H1 (cell line): Measurements from ENCODE around the gene VIM. TPM values are rescaled to one million over a fixed set of nuclear protein-coding genes. Genes with fewer than 3 reads are reported as not detected.

ENCODE experiments used
- CTCF ChIA-PET: fragments of 300-600 bp; sonication (Branson Sonifier 250); formaldehyde crosslinking; loops from one replicate; lab custom pipeline; 2021; ENCODE audit not compliant: partially characterized antibody; lab: Charles Lee
- POLR2A ChIA-PET: fragments of 300-600 bp; sonication (Branson Sonifier 250); formaldehyde crosslinking; loops from one replicate; lab custom pipeline; 2021; ENCODE audit warnings: inconsistent platforms; ENCODE audit not compliant: partially characterized antibody; lab: Charles Lee
- DNase-seq, 2 experiments: peaks; one replicate each; pipeline versions ENCODE4 v3.0.0 to v3.0.0-alpha.2; 2010 to 2022; ENCODE audit warnings: low spot score in 2 of 2, low read depth in 1 of 2, mixed read lengths in 1 of 2
- FAIRE-seq: peaks from 2 replicates; lab custom pipeline; 2011; peaks lifted over from hg19 to GRCh38; lab: Jason Lieb, UNC
- H2AFZ ChIP-seq: 2 replicates; pipeline ENCODE4 v1.8.1; 2012; ENCODE audit warnings: low read length, inconsistent platforms
- H2AK5ac ChIP-seq: 2 replicates; pipeline ENCODE4 v1.6.1; 2013; ENCODE audit warnings: low read depth, low read length
- H2BK120ac ChIP-seq: replicated peaks from 2 replicates; pipeline ENCODE3; 2013; ENCODE audit warnings: low read depth, low read length, inconsistent platforms
- H2BK12ac ChIP-seq: 2 replicates; pipeline ENCODE4 v1.6.1; 2013; ENCODE audit warnings: low read depth, low read length
- H2BK15ac ChIP-seq: 2 replicates; pipeline ENCODE4 v1.6.1; 2013; ENCODE audit warnings: low read length
- H2BK20ac ChIP-seq: 2 replicates; pipeline ENCODE4 v1.6.1; 2013; ENCODE audit warnings: low read length
- H2BK5ac ChIP-seq: 2 replicates; pipeline ENCODE4 v1.6.1; 2013; ENCODE audit warnings: low read depth, low read length
- H3K14ac ChIP-seq: 2 replicates; pipeline ENCODE4 v1.6.1; 2013; ENCODE audit warnings: inconsistent platforms; ENCODE audit not compliant: insufficient read length
- H3K18ac ChIP-seq: 2 replicates; pipeline ENCODE4 v1.6.1; 2013; ENCODE audit warnings: low read length; ENCODE audit errors: extremely low read depth
- H3K23ac ChIP-seq: 2 replicates; pipeline ENCODE4 v1.6.1; 2013; ENCODE audit warnings: inconsistent platforms; ENCODE audit not compliant: insufficient read length
- H3K23me2 ChIP-seq: 2 replicates; pipeline ENCODE4 v1.6.1; 2013; ENCODE audit warnings: low read depth, low read length
- H3K27ac ChIP-seq: 2 replicates; pipeline ENCODE4 v1.6.1; 2011; ENCODE audit warnings: low read depth, low read length, inconsistent platforms
- H3K27me3 ChIP-seq, 4 experiments: replicated peaks in 1 of 4; 1 replicate in 1 of 4; 2 replicates in 3 of 4; pipeline versions ENCODE4 v1.6.1 to v1.8.1; 2011 to 2013; ENCODE audit warnings: low read length in 3 of 4, mild to moderate bottlenecking in 3 of 4, inconsistent platforms in 2 of 4, mixed read lengths in 2 of 4, moderate library complexity in 1 of 4; ENCODE audit not compliant: control insufficient read depth in 3 of 4, insufficient read depth in 3 of 4; ENCODE audit errors: extremely low read depth in 1 of 4
- H3K36me3 ChIP-seq, 4 experiments: 2 replicates each; pipeline versions ENCODE4 v1.6.1 to v1.8.1; 2011 to 2013; ENCODE audit warnings: mild to moderate bottlenecking in 4 of 4, low read length in 3 of 4, moderate library complexity in 2 of 4, control low read depth in 1 of 4, inconsistent platforms in 1 of 4; ENCODE audit not compliant: insufficient read depth in 4 of 4, control insufficient read depth in 2 of 4
- H3K4ac ChIP-seq: replicated peaks from 2 replicates; pipeline ENCODE3; 2013; ENCODE audit warnings: low read length, low read depth, mixed read lengths, inconsistent platforms; ENCODE audit not compliant: insufficient read length
- H3K4me1 ChIP-seq, 4 experiments: replicated peaks in 1 of 4; 1 replicate in 1 of 4; 2 replicates in 3 of 4; pipeline versions ENCODE4 v1.6.1 to v1.8.1; 2011 to 2013; ENCODE audit warnings: low read length in 3 of 4, inconsistent platforms in 2 of 4, mixed read lengths in 1 of 4; ENCODE audit not compliant: insufficient read depth in 4 of 4, control insufficient read depth in 3 of 4
- H3K4me2 ChIP-seq, 2 experiments: 2 replicates each; pipeline versions ENCODE4 v1.6.1 to v1.8.1; 2011 to 2013; ENCODE audit warnings: low read depth in 2 of 2, low read length in 2 of 2, control low read depth in 1 of 2, inconsistent platforms in 1 of 2, mild to moderate bottlenecking in 1 of 2; ENCODE audit not compliant: insufficient read depth in 1 of 2
- H3K4me3 ChIP-seq, 4 experiments: fragments of 200-600, 300-600 bp in 1 of 4; sonication (generic), shearing (Covaris generic), sonication (Bioruptor Twin) in 1 of 4; 2 replicates each; pipeline versions ENCODE4 v1.5.1 to v1.8.1; 2011 to 2016; ENCODE audit warnings: low read length in 4 of 4, low read depth in 3 of 4, control low read depth in 2 of 4, inconsistent platforms in 2 of 4, mild to moderate bottlenecking in 2 of 4, mixed read lengths in 1 of 4, moderate library complexity in 1 of 4; ENCODE audit not compliant: insufficient read depth in 2 of 4; ENCODE audit errors: extremely low read depth in 1 of 4
- H3K56ac ChIP-seq: replicated peaks from 2 replicates; pipeline ENCODE3; 2013; ENCODE audit warnings: low read depth, mild to moderate bottlenecking, mixed read lengths, low read length, inconsistent platforms; ENCODE audit not compliant: insufficient read length
- H3K79me1 ChIP-seq: 2 replicates; pipeline ENCODE4 v1.6.1; 2013; ENCODE audit warnings: low read depth, low read length, control low read depth
- H3K79me2 ChIP-seq, 2 experiments: 2 replicates each; pipeline versions ENCODE4 v1.6.1 to v1.8.1; 2012 to 2013; ENCODE audit warnings: low read length in 2 of 2, mild to moderate bottlenecking in 2 of 2, inconsistent platforms in 1 of 2; ENCODE audit not compliant: insufficient read depth in 2 of 2, control insufficient read depth in 1 of 2
- H3K9ac ChIP-seq, 4 experiments: replicated peaks in 1 of 4; 1 replicate in 1 of 4; 2 replicates in 3 of 4; pipeline versions ENCODE4 v1.6.1 to v1.8.1; 2011 to 2013; ENCODE audit warnings: low read depth in 3 of 4, low read length in 3 of 4, control low read depth in 2 of 4, mild to moderate bottlenecking in 2 of 4, moderate library complexity in 2 of 4, inconsistent platforms in 1 of 4; ENCODE audit errors: extremely low read depth in 1 of 4
- H3K9me3 ChIP-seq, 2 experiments: 2 replicates each; pipeline versions ENCODE4 v1.6.1 to v1.8.1; 2012 to 2013; ENCODE audit warnings: mild to moderate bottlenecking in 2 of 2, moderate library complexity in 2 of 2, control low read depth in 1 of 2, inconsistent platforms in 1 of 2, low read depth in 1 of 2, low read length in 1 of 2, mixed read lengths in 1 of 2; ENCODE audit not compliant: insufficient read depth in 2 of 2
- H4K20me1 ChIP-seq, 2 experiments: replicated peaks in 1 of 2; 2 replicates each; pipeline versions ENCODE3 to v1.8.1; 2011 to 2013; ENCODE audit warnings: inconsistent platforms in 2 of 2, low read length in 2 of 2, mild to moderate bottlenecking in 1 of 2; ENCODE audit not compliant: insufficient read depth in 2 of 2, control insufficient read depth in 1 of 2
- H4K5ac ChIP-seq: 2 replicates; pipeline ENCODE4 v1.6.1; 2013; ENCODE audit warnings: low read length, low read depth, mixed read lengths, inconsistent platforms; ENCODE audit not compliant: insufficient read length
- H4K8ac ChIP-seq: 2 replicates; pipeline ENCODE4 v1.8.0; 2013; ENCODE audit warnings: mild to moderate bottlenecking, moderate library complexity, low read length, inconsistent platforms; ENCODE audit not compliant: insufficient read depth; ENCODE audit errors: extremely low read depth
- H4K91ac ChIP-seq: replicated peaks from 2 replicates; pipeline ENCODE3; 2013; ENCODE audit warnings: low read length, mixed read lengths, inconsistent platforms; ENCODE audit not compliant: insufficient read length
- CHD1 ChIP-seq: IDR thresholded peaks from 2 replicates; pipeline ENCODE4 v1.6.1; 2012; ENCODE audit warnings: low read depth, low read length, improper control_type of control experiment
- JUND ChIP-seq: IDR thresholded peaks from 2 replicates; pipeline ENCODE4 v1.6.1; 2011; ENCODE audit warnings: mild to moderate bottlenecking, improper control_type of control experiment, low read length
- SIRT6 ChIP-seq: IDR thresholded peaks from one replicate; pipeline ENCODE4 v1.7.1; 2012; ENCODE audit warnings: low read length, inconsistent platforms
- TAF1 ChIP-seq: IDR thresholded peaks from 2 replicates; pipeline ENCODE4 v1.6.1; 2011; ENCODE audit warnings: mild to moderate bottlenecking, low read depth, low read length
- WGBS, 2 experiments: shearing (Covaris generic) in 1 of 2; methylation state at CpG; one replicate each; pipeline versions ENCODE4 v1.1.6 to v1.1.7; 2013 to 2015; ENCODE audit warnings: low lambda C conversion rate in 2 of 2, mixed read lengths in 2 of 2, inconsistent platforms in 1 of 2, low coverage in 1 of 2, missing lambda C conversion rate in 1 of 2; ENCODE audit not compliant: insufficient replicate concordance in 2 of 2, insufficient coverage in 1 of 2, insufficient read length in 1 of 2; ENCODE audit errors: extremely low coverage in 1 of 2, missing lambda C conversion rate in 1 of 2; 5-methylcytosine and 5-hydroxymethylcytosine counted together
- polyA plus RNA-seq, 7 experiments: library from polyadenylated mRNA; depleted of rRNA in 3 of 7; stranded (reverse) in 5 of 7; unstranded in 2 of 7; fragments of >200 nt in 5 of 7; fragments of 200-250 nt in 2 of 7; gene quantifications; 1 replicate in 5 of 7; 2 replicates in 1 of 7; 4 replicates in 1 of 7; pipeline versions ENCODE4 v1.2.1 to v1.2.3, GENCODE V29; 2011 to 2013; ENCODE audit warnings: missing spikeins in 2 of 7, mixed read lengths in 2 of 7
- total RNA-seq: library from RNA; stranded (reverse); fragmentation: NEBNext Ultra II Directional; extraction: Animal tissue kit (Norgen Biotek cat#: 25700); gene quantifications from 2 replicates; pipeline ENCODE4 v1.2.1, GENCODE V29; 2021

The VIM gene
- total and polyA plus RNA-seq, 2 of the 8 experiments (the other 6 are each of a cell fraction or from before 2014, with no cell fraction given), result 347 to 372 TPM

GRCh38 chr10:17214971-17215781 is 12.9 kb upstream of the VIM start:
- CTCF ChIA-PET, result interaction anchor here (0.6 to 1.3 kb wide), 4 partner anchors 10 to 1626 kb away, joined by 3 to 4 read pairs (median 3); no protein-coding TSS in a partner anchor

More at GRCh38 chr10:17214971-17215781, 12.9 kb upstream of the VIM start:
- Histone ChIP-seq H2BK120ac (peak overlapping the region; percentile 93), H2AK5ac (no peak overlapping the region), H3K14ac (no peak overlapping the region), H3K4me2 (no peak overlapping the region), H3K27me3 (no peaks in the 10 kb centered on the region), H3K79me2 (no peaks in the 10 kb centered on the region), H3K4me1 (peaks cover 0 to 9% (median 7%) of the 10 kb centered on the region in 4 experiments; a peak in 4 of 7 replicates), H3K56ac (peak overlapping the region; percentile 37), H3K23ac (no peak overlapping the region), H3K23me2 (no peaks in the 10 kb centered on the region), H3K79me1 (no peaks in the 10 kb centered on the region), H4K8ac (no peak overlapping the region), H2BK20ac (peak overlapping the region; percentile 92; the same call in 1 of the 2 replicates), H3K18ac (no peak overlapping the region), H2BK5ac (peak overlapping the region; percentile 81; the same call in 1 of the 2 replicates), H4K5ac (peak overlapping the region; percentile 18), H3K9me3 (no peaks in the 10 kb centered on the region), H2BK15ac (no peak overlapping the region), H3K4ac (peak overlapping the region; percentile 87), H2BK12ac (peak overlapping the region; percentile 92), H4K91ac (peak overlapping the region; percentile 17), H3K27ac (peak overlapping the region; percentile 60), H2AFZ (peak overlapping the region; percentile 24; the same call in 1 of the 2 replicates), H3K4me3 (no peak overlapping the region), H4K20me1 (no peaks in the 10 kb centered on the region), H3K9ac (no peak overlapping the region), H3K36me3 (no peaks in the 10 kb centered on the region)
- 76% methylated on average over 9 of the region's 9 CpGs; no CpG with 5 or more reads in 1 of the 2 experiments for WGBS, 2 experiments
- no peak for DNase-seq
- no peak for FAIRE-seq
- TF ChIP-seq JUND (peak; percentile 44; the same call in 1 of the 2 replicates), CHD1 (0 out of 2 replicates have a peak, but pooled peaks have one; percentile 45), TAF1 (no peak), SIRT6 (no peak)
- POLR2A ChIA-PET, result interaction anchor here (1.0 to 2.9 kb wide), 2 partner anchors 14 to 15 kb away, joined by 5 to 10 read pairs; partner anchors contain the start of gene TRDMT1
